Neutrophil (primary cell): Measurements from ENCODE around the gene DCDC1.

Experiments used
- H3K27ac ChIP-seq: fragments of 200-600 bp; sonication (generic); 2 replicates; pipeline ENCODE4 v1.5.1; 2016; ENCODE audit warnings: mild to moderate bottlenecking, moderate library complexity
- H3K27me3 ChIP-seq: fragments of 200-600 bp; sonication (generic); 2 replicates; pipeline ENCODE4 v1.6.0; 2016; ENCODE audit warnings: mild to moderate bottlenecking
- H3K36me3 ChIP-seq: fragments of 200-600 bp; sonication (generic); 2 replicates; pipeline ENCODE4 v1.5.1; 2017
- H3K4me1 ChIP-seq, 2 experiments: fragments of 200-600 bp in 1 of 2; sonication (generic) in 1 of 2; 1 replicate in 1 of 2; 2 replicates in 1 of 2; pipeline versions ENCODE4 v1.5.1 to v1.6.1; 2013 to 2016; ENCODE audit warnings: low read depth in 1 of 2, low read length in 1 of 2, mild to moderate bottlenecking in 1 of 2, moderate library complexity in 1 of 2; ENCODE audit not compliant: control insufficient read depth in 1 of 2, insufficient read depth in 1 of 2
- H3K4me3 ChIP-seq, 2 experiments: fragments of 200-600 bp in 1 of 2; sonication (generic) in 1 of 2; 1 replicate in 1 of 2; 2 replicates in 1 of 2; pipeline ENCODE4 v1.5.1; 2013 to 2016; ENCODE audit warnings: low read depth in 1 of 2, low read length in 1 of 2, mild to moderate bottlenecking in 1 of 2, moderate library complexity in 1 of 2
- H3K9me3 ChIP-seq: fragments of 200-600 bp; sonication (generic); 2 replicates; pipeline ENCODE4 v1.5.1; 2016
- CTCF ChIP-seq: fragments of 200-600 bp; sonication (generic); IDR thresholded peaks from 2 replicates; pipeline ENCODE4 v1.5.1; 2016; ENCODE audit warnings: antibody characterized with exemption

DCDC1 gene

GRCh38 chr11:31351168-31351567 lies 18.4 kb downstream of the DCDC1 start:
- TF ChIP-seq CTCF, result no peak
- Histone ChIP-seq H3K27ac (no peak overlapping the region), H3K27me3 (peaks cover 44% of the 10 kb centered on the region), H3K4me3 (no peak overlapping the region), H3K4me1 (peaks cover 0 to 4% of the 10 kb centered on the region in 2 experiments), H3K9me3 (no peaks in the 10 kb centered on the region), H3K36me3 (no peaks in the 10 kb centered on the region)

GRCh38 chr11:31340903-31341572 lies 28.5 kb downstream of the DCDC1 start:
- no peak overlapping the region for H3K4me3 ChIP-seq
- H3K36me3 ChIP-seq, result no peaks in the 10 kb centered on the region
- H3K4me1 ChIP-seq, result no peaks in the 10 kb centered on the region
- TF ChIP-seq CTCF, result no peak
- no peak overlapping the region for H3K27ac ChIP-seq
- peaks cover 5% of the 10 kb centered on the region for H3K27me3 ChIP-seq
- no peaks in the 10 kb centered on the region for H3K9me3 ChIP-seq

- H3K4me3 ChIP-seq, result no peak overlapping the region
- H3K4me1 ChIP-seq, result no peaks in the 10 kb centered on the region
- H3K27me3 ChIP-seq, result peaks cover 5% of the 10 kb centered on the region
- H3K9me3 ChIP-seq, result no peaks in the 10 kb centered on the region
- H3K36me3 ChIP-seq, result no peaks in the 10 kb centered on the region
- TF ChIP-seq CTCF, result no peak
- H3K27ac ChIP-seq, result no peak overlapping the region
Observed at GRCh38 chr11:31337806-31338205, 31.7 kb downstream of the DCDC1 start.

GRCh38 chr11:31328697-31329096 lies 40.8 kb downstream of the DCDC1 start:
- no peak overlapping the region for H3K4me3 ChIP-seq
- TF ChIP-seq CTCF, result no peak
- no peaks in the 10 kb centered on the region for H3K27me3 ChIP-seq
- no peaks in the 10 kb centered on the region for H3K4me1 ChIP-seq
- H3K9me3 ChIP-seq, result no peaks in the 10 kb centered on the region
- H3K36me3 ChIP-seq, result no peaks in the 10 kb centered on the region
- H3K27ac ChIP-seq, result no peak overlapping the region

GRCh38 chr11:31327417-31327816 lies 42.1 kb downstream of the DCDC1 start:
- no peak for TF ChIP-seq CTCF
- H3K36me3 ChIP-seq, result no peaks in the 10 kb centered on the region
- no peak overlapping the region for H3K4me3 ChIP-seq
- H3K9me3 ChIP-seq, result no peaks in the 10 kb centered on the region
- no peaks in the 10 kb centered on the region for H3K27me3 ChIP-seq
- no peak overlapping the region for H3K27ac ChIP-seq
- H3K4me1 ChIP-seq, result no peaks in the 10 kb centered on the region
